Hematopoietic multipotent progenitor cell treated with erythropoietin and hydrocortisone succinate and interleukin-3 and kit ligand, for 6 days (in vitro differentiated cells): ENCODE data around the gene ELN.

Source experiments
- DNase-seq: peaks from one replicate; pipeline ENCODE4 v3.0.0-alpha.2; 2015

Gene ELN

GRCh38 chr7:74026406-74026902 lies 1.5 kb upstream of the ELN start:
- DNase-seq, result no peak

GRCh38 chr7:74026903-74027682 lies 880 bp upstream of the ELN start:
- peak; percentile 76 for DNase-seq

GRCh38 chr7:74028321-74028838 lies 407 bp downstream of the ELN start:
- no peak for DNase-seq

GRCh38 chr7:74029089-74029785 lies 1.3 kb downstream of the ELN start:
- DNase-seq, result no peak

- DNase-seq, result no peak
Observed at GRCh38 chr7:74029991-74030415, 2.0 kb downstream of the ELN start.

GRCh38 chr7:74030861-74031260 lies 2.9 kb downstream of the ELN start:
- no peak for DNase-seq

- DNase-seq, result no peak
Observed at GRCh38 chr7:74031403-74032190, 3.6 kb downstream of the ELN start.

- no peak for DNase-seq
Observed at GRCh38 chr7:74032191-74032490, 4.2 kb downstream of the ELN start.

GRCh38 chr7:74032624-74033371 lies 4.8 kb downstream of the ELN start:
- DNase-seq, result no peak

GRCh38 chr7:74033372-74034311 lies 5.7 kb downstream of the ELN start:
- no peak for DNase-seq

- DNase-seq, result no peak
Observed at GRCh38 chr7:74037609-74038008, 9.6 kb downstream of the ELN start.

GRCh38 chr7:74038194-74038961 lies 10.4 kb downstream of the ELN start:
- DNase-seq, result no peak

GRCh38 chr7:74039337-74039736 lies 11.4 kb downstream of the ELN start:
- DNase-seq, result no peak

GRCh38 chr7:74040101-74040790 lies 12.3 kb downstream of the ELN start:
- no peak for DNase-seq

GRCh38 chr7:74040791-74041520 lies 13.0 kb downstream of the ELN start:
- no peak for DNase-seq

- no peak for DNase-seq
Observed at GRCh38 chr7:74042746-74043522, 15.0 kb downstream of the ELN start.

GRCh38 chr7:74043523-74043951 lies 15.6 kb downstream of the ELN start:
- no peak for DNase-seq
